DND-41 (cell line): ENCODE results near the gene YTHDF2.

Source experiments
- ATAC-seq: fragments of 200-7000 bp; cut with Tn5 transposase; 3 replicates; pipeline ENCODE4 v1.9.1; 2021; ENCODE audit warnings: low read depth; ENCODE audit not compliant: insufficient read depth
- DNase-seq: peaks from one replicate; pipeline ENCODE4 v3.0.0-alpha.2; 2020
- H2AFZ ChIP-seq: 2 replicates; pipeline ENCODE4 v1.6.0; 2012; ENCODE audit warnings: low read depth, low read length
- H3K27ac ChIP-seq: 2 replicates; pipeline ENCODE4 v1.5.1; 2012; ENCODE audit warnings: low read length, inconsistent platforms
- H3K27me3 ChIP-seq: fragments of 200-600 bp; sonication (generic); 2 replicates; pipeline ENCODE4 v1.6.0; 2012; ENCODE audit warnings: low read length, mild to moderate bottlenecking, inconsistent platforms; ENCODE audit not compliant: insufficient read depth, poor library complexity
- H3K36me3 ChIP-seq: 2 replicates; pipeline ENCODE4 v1.5.1; 2012; ENCODE audit warnings: low read length, inconsistent platforms; ENCODE audit not compliant: insufficient read depth
- H3K4me1 ChIP-seq: 2 replicates; pipeline ENCODE4 v1.5.1; 2012; ENCODE audit warnings: mild to moderate bottlenecking, low read length; ENCODE audit not compliant: insufficient read depth
- H3K4me2 ChIP-seq: 2 replicates; pipeline ENCODE4 v1.6.0; 2012; ENCODE audit warnings: mild to moderate bottlenecking, moderate library complexity, low read length, inconsistent platforms; ENCODE audit not compliant: insufficient read depth
- H3K4me3 ChIP-seq, 2 experiments: fragments of 200-600 bp in 1 of 2; shearing (Covaris generic) in 1 of 2; 2 replicates each; pipeline ENCODE4 v1.5.1; 2012 to 2016; ENCODE audit warnings: inconsistent platforms in 2 of 2, low read length in 2 of 2, mild to moderate bottlenecking in 2 of 2, low read depth in 1 of 2, moderate library complexity in 1 of 2
- H3K79me2 ChIP-seq: 2 replicates; pipeline ENCODE4 v1.6.0; 2012; ENCODE audit warnings: low read length, inconsistent platforms; ENCODE audit not compliant: insufficient read depth
- H3K9ac ChIP-seq: 2 replicates; pipeline ENCODE4 v1.6.0; 2012; ENCODE audit warnings: low read depth, mild to moderate bottlenecking, inconsistent platforms, low read length, moderate library complexity
- H3K9me3 ChIP-seq: 2 replicates; pipeline ENCODE4 v1.5.1; 2012; ENCODE audit warnings: low read length, moderate library complexity, mild to moderate bottlenecking, inconsistent platforms; ENCODE audit not compliant: insufficient read depth, severe bottlenecking
- H4K20me1 ChIP-seq: 2 replicates; pipeline ENCODE4 v1.6.0; 2012; ENCODE audit warnings: low read length; ENCODE audit not compliant: insufficient read depth
- CTCF ChIP-seq: IDR thresholded peaks from 2 replicates; pipeline ENCODE4 v1.5.1; 2012; ENCODE audit warnings: borderline replicate concordance, low read length, moderate library complexity, mild to moderate bottlenecking; ENCODE audit not compliant: poor library complexity, severe bottlenecking; ENCODE audit errors: extremely low read depth
- EZH2 ChIP-seq: IDR thresholded peaks from 3 replicates; pipeline ENCODE4 v1.6.1; 2012; ENCODE audit warnings: borderline replicate concordance, low read depth, mild to moderate bottlenecking, moderate library complexity, low read length, inconsistent platforms; ENCODE audit not compliant: severe bottlenecking

The YTHDF2 gene

GRCh38 chr1:28755701-28756100 is 19.0 kb downstream of the YTHDF2 start:
- H3K4me1 ChIP-seq, result peaks cover 17% of the 10 kb centered on the region; the same call in 1 of the 2 replicates
- no peak overlapping the region for H3K4me3 ChIP-seq
- H3K9me3 ChIP-seq, result no peaks in the 10 kb centered on the region
- no peak overlapping the region for H3K27ac ChIP-seq
- H4K20me1 ChIP-seq, result peaks cover 99% of the 10 kb centered on the region
- peak overlapping the region; percentile 34; the same call in 1 of the 2 replicates for H3K4me2 ChIP-seq
- TF ChIP-seq EZH2 (no peak), CTCF (no peak)
- peaks cover 95% of the 10 kb centered on the region for H3K36me3 ChIP-seq
- H3K9ac ChIP-seq, result no peak overlapping the region
- no peak overlapping the region for H2AFZ ChIP-seq
- DNase-seq, result no peak
- peaks cover 100% of the 10 kb centered on the region for H3K79me2 ChIP-seq
- no peaks in the 10 kb centered on the region for H3K27me3 ChIP-seq
- no peak for ATAC-seq

DNA sequence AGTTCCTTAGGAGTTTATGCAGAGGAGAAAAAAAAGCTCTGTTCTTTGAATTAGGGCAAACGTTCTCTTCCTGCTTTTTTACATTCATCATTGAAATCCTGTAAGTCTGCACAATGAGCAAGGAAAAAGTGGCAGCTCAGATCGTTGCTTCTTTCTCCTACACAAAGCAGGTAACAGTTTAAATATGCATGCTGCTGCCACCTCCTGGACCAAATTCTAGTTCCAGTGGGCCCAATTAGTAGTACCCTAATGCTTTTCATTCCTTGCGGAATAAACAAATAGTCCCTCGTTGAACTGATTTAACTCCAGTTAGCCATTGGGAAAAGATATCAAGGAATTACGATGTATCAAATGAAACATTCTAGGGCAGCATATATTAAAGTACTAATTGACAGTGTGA is 20.1 kb downstream of the YTHDF2 start:
- peak; percentile 37 for TF ChIP-seq CTCF
- TF ChIP-seq EZH2, result no peak
- Histone ChIP-seq H2AFZ (no peak overlapping the region), H3K27me3 (no peaks in the 10 kb centered on the region), H3K4me2 (0 out of 2 replicates have a peak overlapping the region, but pooled peaks have one; percentile 29), H3K9me3 (no peaks in the 10 kb centered on the region), H3K79me2 (peaks cover 100% of the 10 kb centered on the region), H3K9ac (no peak overlapping the region), H3K4me1 (peaks cover 17% of the 10 kb centered on the region; the same call in 1 of the 2 replicates), H3K4me3 (no peak overlapping the region), H3K36me3 (peaks cover 95% of the 10 kb centered on the region), H3K27ac (no peak overlapping the region), H4K20me1 (peaks cover 99% of the 10 kb centered on the region)
- ATAC-seq (no peak), DNase-seq (no peak)

DNA sequence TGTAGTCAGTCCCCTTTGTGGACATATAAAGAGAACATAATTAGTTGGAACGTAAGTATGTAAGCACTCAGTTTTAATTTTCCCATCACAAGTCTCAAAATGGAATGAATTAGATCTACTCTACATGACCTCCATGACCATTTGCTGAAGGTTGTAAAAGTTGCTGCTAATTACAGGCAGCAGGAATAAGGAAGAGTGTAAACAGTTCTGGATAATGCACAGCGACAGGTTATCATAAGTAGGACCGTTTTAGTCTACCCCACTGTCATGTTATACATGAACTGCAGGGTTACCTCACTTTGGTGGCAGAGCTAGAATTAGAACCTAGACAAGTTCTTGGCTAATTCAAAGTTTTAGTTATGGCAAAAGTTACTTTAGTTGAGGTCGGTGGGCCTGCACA is 21.7 kb downstream of the YTHDF2 start:
- ATAC-seq (no peak), DNase-seq (no peak)
- no peak overlapping the region for H3K9ac ChIP-seq
- H3K9me3 ChIP-seq, result no peaks in the 10 kb centered on the region
- H3K4me3 ChIP-seq, result no peak overlapping the region
- H3K36me3 ChIP-seq, result peaks cover 84% of the 10 kb centered on the region
- H3K27me3 ChIP-seq, result no peaks in the 10 kb centered on the region
- H3K4me1 ChIP-seq, result peaks cover 9% of the 10 kb centered on the region; the same call in 1 of the 2 replicates
- no peak for TF ChIP-seq EZH2
- TF ChIP-seq CTCF, result no peak
- no peak overlapping the region for H2AFZ ChIP-seq
- peaks cover 96% of the 10 kb centered on the region for H4K20me1 ChIP-seq
- H3K79me2 ChIP-seq, result peaks cover 100% of the 10 kb centered on the region
- H3K27ac ChIP-seq, result no peak overlapping the region
- H3K4me2 ChIP-seq, result peak overlapping the region; percentile 6; the same call in 1 of the 2 replicates

- Histone ChIP-seq H3K79me2 (peaks cover 97% of the 10 kb centered on the region), H3K36me3 (peaks cover 77% of the 10 kb centered on the region), H2AFZ (no peak overlapping the region), H3K27ac (no peak overlapping the region), H3K9me3 (no peaks in the 10 kb centered on the region), H3K4me3 (no peak overlapping the region), H3K27me3 (no peaks in the 10 kb centered on the region), H3K4me1 (peaks cover 8% of the 10 kb centered on the region; the same call in 1 of the 2 replicates), H4K20me1 (peaks cover 88% of the 10 kb centered on the region), H3K4me2 (no peak overlapping the region), H3K9ac (no peak overlapping the region)
- ATAC-seq (no peak), DNase-seq (no peak)
- TF ChIP-seq CTCF (no peak), EZH2 (no peak)
Observed at GRCh38 chr1:28759257-28759656, 22.5 kb downstream of the YTHDF2 start.
